Stomach (tissue), 9 donors: ENCODE data around the gene PCDHGA9. TPM values are rescaled to one million over a fixed set of nuclear protein-coding genes. Genes with fewer than 3 reads are reported as not detected.

Experiments
- DNase-seq, 2 donors: peaks; one replicate each; pipeline versions ENCODE4 v3.0.0 to v3.0.0-alpha.2; 2013 to 2019
- H3K27ac ChIP-seq, 5 donors: fragments of 200-600 bp in 4 of 5; sonication (generic) in 4 of 5; one replicate each; pipeline ENCODE4 v1.5.1; 2013 to 2019; ENCODE audit warnings: mild to moderate bottlenecking in 1 of 5, moderate library complexity in 1 of 5
- H3K27me3 ChIP-seq, 3 donors: fragments of 200-600 bp; sonication (generic); one replicate each; pipeline ENCODE4 v1.5.1; 2017 to 2019; ENCODE audit warnings: mixed run types in 1 of 3
- H3K36me3 ChIP-seq, 4 donors: fragments of 200-600 bp; sonication (generic); 1 replicate in 3 of 4; 2 replicates in 1 of 4; pipeline ENCODE4 v1.5.1; 2016 to 2019
- H3K4me1 ChIP-seq, 4 donors: fragments of 200-600 bp; sonication (generic); one replicate each; pipeline ENCODE4 v1.5.1; 2016 to 2019
- H3K4me3 ChIP-seq, 4 donors: fragments of 200-600 bp; sonication (generic) in 3 of 4; one replicate each; pipeline ENCODE4 v1.5.1; 2016 to 2019; ENCODE audit warnings: mild to moderate bottlenecking in 1 of 4
- H3K9me3 ChIP-seq, 4 donors: fragments of 200-600 bp; sonication (generic); one replicate each; pipeline ENCODE4 v1.5.1; 2016 to 2019
- EP300 ChIP-seq: sonication (generic); formaldehyde crosslinking; IDR thresholded peaks from one replicate; pipeline ENCODE4 v1.6.1; 2017; ENCODE audit warnings: antibody characterized with exemption
- POLR2A ChIP-seq, 4 donors: fragments of 450-650 bp; IDR thresholded peaks; one replicate each; pipeline ENCODE4 v1.6.1; 2016; ENCODE audit warnings: antibody characterized with exemption in 4 of 4, control low read depth in 2 of 4, mild to moderate bottlenecking in 1 of 4, moderate library complexity in 1 of 4
- POLR2AphosphoS5 ChIP-seq, 3 donors: sonication (generic); formaldehyde crosslinking; IDR thresholded peaks; one replicate each; pipeline ENCODE4 v1.6.1; 2016; ENCODE audit warnings: antibody characterized with exemption in 3 of 3
- WGBS, 5 donors: extraction: QIAGEN DNeasy Blood & Tissue Kit in 3 of 5; methylation state at CpG; one replicate each; pipeline versions ENCODE4 v1.1.5 to v1.1.7; 2013 to 2018; 5-methylcytosine and 5-hydroxymethylcytosine counted together
- intact Hi-C: fragments of 100-400 bp; cut with DNase I; formaldehyde crosslinking; loops from one replicate; pipeline ENCODE4 v1.15.1; 2023; ENCODE audit warnings: low total_unique reads
- polyA plus RNA-seq, 3 donors: library from polyadenylated mRNA; stranded (reverse); fragments of 200-250 nt; gene quantifications; one replicate each; pipeline ENCODE4 v1.2.3, GENCODE V29; 2013
- total RNA-seq, 5 donors: library from RNA; depleted of rRNA; stranded (reverse); fragments of >200 nt; gene quantifications; one replicate each; pipeline versions ENCODE4 v1.1.0 to v1.2.3, GENCODE V29; 2014 to 2016
- TF ChIP-seq, protein P1 (sequence below), 7 experiments: fragments of 450-650 bp in 4 of 7; fragments of 200-600 bp in 3 of 7; sonication (generic) in 3 of 7; IDR thresholded peaks; one replicate each; pipeline ENCODE4 v1.5.1; 2016 to 2019; ENCODE audit warnings: antibody characterized with exemption in 7 of 7, control low read depth in 2 of 7, mild to moderate bottlenecking in 1 of 7
- donor health status: healthy with polysubstance abuse.
- donor health status: Bipolar disorder and iron deficiency.
- donor health status: healthy.

The PCDHGA9 gene
- total and polyA plus RNA-seq, 8 donors: 0.13 to 10.1 (median 2.0) TPM; not detected in 2

- H3K4me3 ChIP-seq: no peak overlapping the region
- TF ChIP-seq, protein P1, sequence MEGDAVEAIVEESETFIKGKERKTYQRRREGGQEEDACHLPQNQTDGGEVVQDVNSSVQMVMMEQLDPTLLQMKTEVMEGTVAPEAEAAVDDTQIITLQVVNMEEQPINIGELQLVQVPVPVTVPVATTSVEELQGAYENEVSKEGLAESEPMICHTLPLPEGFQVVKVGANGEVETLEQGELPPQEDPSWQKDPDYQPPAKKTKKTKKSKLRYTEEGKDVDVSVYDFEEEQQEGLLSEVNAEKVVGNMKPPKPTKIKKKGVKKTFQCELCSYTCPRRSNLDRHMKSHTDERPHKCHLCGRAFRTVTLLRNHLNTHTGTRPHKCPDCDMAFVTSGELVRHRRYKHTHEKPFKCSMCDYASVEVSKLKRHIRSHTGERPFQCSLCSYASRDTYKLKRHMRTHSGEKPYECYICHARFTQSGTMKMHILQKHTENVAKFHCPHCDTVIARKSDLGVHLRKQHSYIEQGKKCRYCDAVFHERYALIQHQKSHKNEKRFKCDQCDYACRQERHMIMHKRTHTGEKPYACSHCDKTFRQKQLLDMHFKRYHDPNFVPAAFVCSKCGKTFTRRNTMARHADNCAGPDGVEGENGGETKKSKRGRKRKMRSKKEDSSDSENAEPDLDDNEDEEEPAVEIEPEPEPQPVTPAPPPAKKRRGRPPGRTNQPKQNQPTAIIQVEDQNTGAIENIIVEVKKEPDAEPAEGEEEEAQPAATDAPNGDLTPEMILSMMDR (IDR thresholded peaks at IDR 0.05): no peak
- TF ChIP-seq POLR2A (IDR thresholded peaks at IDR 0.05) (no peak), EP300 (no peak), POLR2AphosphoS5 (IDR thresholded peaks at IDR 0.05) (no peak)
- no peak overlapping the region for H3K27ac ChIP-seq
- H3K27me3 ChIP-seq: peaks cover under 1 to 63% (median 12%) of the 10 kb centered on the region in 3 donors
- peaks cover 0 to 6% (median 0%) of the 10 kb centered on the region in 4 donors for H3K36me3 ChIP-seq
- DNase-seq: no peak
- H3K4me1 ChIP-seq: no peaks in the 10 kb centered on the region
- peaks cover 36 to 97% (median 87%) of the 10 kb centered on the region in 4 donors for H3K9me3 ChIP-seq
- intact Hi-C loops: no loop called here
- WGBS, 5 donors: 67 to 72% (median 69%) methylated on average over 5 of the region's 5 CpGs
Observed at GRCh38 chr5:141356133-141356532, 46.4 kb upstream of the PCDHGA9 start.

GRCh38 chr5:141356950-141357349, 45.6 kb upstream of the PCDHGA9 start:
- DNase-seq: no peak
- 40 to 59% (median 50%) methylated on average over 17 to 19 of the region's 19 CpGs for WGBS, 5 donors

GRCh38 chr5:141359790-141360426, 42.7 kb upstream of the PCDHGA9 start, which contains the start of gene PCDHGB2:
Gene PCDHGB2, plus strand, starts transcription at chr5:141359994. Its CDS starts 142 bp downstream, at chr5:141360136.
- no peak for TF ChIP-seq EP300
- TF ChIP-seq POLR2AphosphoS5 (IDR thresholded peaks at IDR 0.05): no peak
- no peak for TF ChIP-seq POLR2A (IDR thresholded peaks at IDR 0.05)
- TF ChIP-seq, protein P1 (IDR thresholded peaks at IDR 0.05): no peak
- peak in 1 of 2 donors; percentile 29 for DNase-seq
- Histone ChIP-seq H3K4me1 (no peaks in the 10 kb centered on the region), H3K27ac (no peak within 1 kb of the TSS), H3K27me3 (peaks cover 5 to 75% (median 27%) of the 10 kb centered on the region in 3 donors), H3K4me3 (peak within 1 kb of the TSS; percentile 11 to 31 (median 22)), H3K9me3 (peaks cover 62 to 97% (median 97%) of the 10 kb centered on the region in 4 donors), H3K36me3 (peaks cover 0 to 11% (median 0%) of the 10 kb centered on the region in 4 donors)
- intact Hi-C loops: no loop called here
- WGBS, 5 donors: 16 to 21% (median 20%) methylated on average over 23 to 24 of the region's 24 CpGs

More at GRCh38 chr5:141356950-141357349, 45.6 kb upstream of the PCDHGA9 start:
- H3K27ac ChIP-seq: no peak overlapping the region
- no peak overlapping the region for H3K4me3 ChIP-seq
- peaks cover 41 to 97% (median 88%) of the 10 kb centered on the region in 4 donors for H3K9me3 ChIP-seq
- H3K27me3 ChIP-seq: peaks cover 5 to 62% (median 12%) of the 10 kb centered on the region in 3 donors
- H3K4me1 ChIP-seq: no peaks in the 10 kb centered on the region
- H3K36me3 ChIP-seq: peaks cover 0 to 11% (median 0%) of the 10 kb centered on the region in 4 donors
- TF ChIP-seq POLR2A (IDR thresholded peaks at IDR 0.05) (no peak), EP300 (no peak), POLR2AphosphoS5 (IDR thresholded peaks at IDR 0.05) (no peak)
- TF ChIP-seq, protein P1 (IDR thresholded peaks at IDR 0.05): no peak
- intact Hi-C loops: no loop called here

- no peaks in the 10 kb centered on the region for H3K4me1 ChIP-seq
- H3K27me3 ChIP-seq: peaks cover 5 to 77% (median 34%) of the 10 kb centered on the region in 3 donors
- intact Hi-C loops: no loop called here
- WGBS, 5 donors: 33 to 56% (median 39%) methylated on average over 15 of the region's 15 CpGs
- no peak overlapping the region for H3K27ac ChIP-seq
- peaks cover 62 to 97% (median 97%) of the 10 kb centered on the region in 4 donors for H3K9me3 ChIP-seq
- peaks cover 0 to 11% (median 0%) of the 10 kb centered on the region in 4 donors for H3K36me3 ChIP-seq
- H3K4me3 ChIP-seq: peak overlapping the region in 1 of 4 donors; percentile 11
- TF ChIP-seq, protein P1 (IDR thresholded peaks at IDR 0.05): no peak
- TF ChIP-seq POLR2A (IDR thresholded peaks at IDR 0.05) (no peak), POLR2AphosphoS5 (IDR thresholded peaks at IDR 0.05) (no peak), EP300 (no peak)
- DNase-seq: no peak
Observed at GRCh38 chr5:141360685-141361084, 41.9 kb upstream of the PCDHGA9 start.
